Putamen (tissue), 1 donor: ENCODE results near the gene ABCA1.

Source experiments
- DNase-seq: peaks from one replicate; pipeline ENCODE4 v3.0.0-alpha.2; 2016; ENCODE audit warnings: low spot score

Gene ABCA1

DNA sequence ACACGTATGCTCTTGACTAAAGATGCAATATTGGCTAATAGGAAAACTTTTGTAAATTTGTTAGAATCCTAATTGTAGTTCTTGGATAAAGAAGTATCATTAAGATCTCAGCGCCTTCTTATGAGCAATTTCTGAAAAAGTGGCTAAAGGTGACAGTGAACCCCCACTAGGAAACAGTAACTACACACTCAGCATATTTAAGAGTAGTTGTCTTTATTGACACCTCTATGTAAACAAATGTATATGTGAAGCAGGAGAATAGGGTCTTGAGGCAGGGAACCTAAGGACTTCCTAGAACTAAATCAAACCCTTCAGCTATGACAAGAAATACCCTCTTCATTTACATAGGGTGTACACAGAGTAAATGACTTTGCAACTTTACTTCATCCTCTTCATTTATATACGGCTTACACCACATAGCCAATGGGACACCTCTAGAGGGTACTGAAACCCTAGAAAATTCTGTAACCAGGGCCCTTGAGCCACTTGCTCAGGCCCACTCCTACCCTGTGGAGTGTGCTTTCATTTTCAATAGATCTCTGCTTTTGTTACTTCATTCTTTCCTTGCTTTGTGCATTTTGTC, 177.7 kb downstream of the ABCA1 start:
- DNase-seq, result no peak

DNA sequence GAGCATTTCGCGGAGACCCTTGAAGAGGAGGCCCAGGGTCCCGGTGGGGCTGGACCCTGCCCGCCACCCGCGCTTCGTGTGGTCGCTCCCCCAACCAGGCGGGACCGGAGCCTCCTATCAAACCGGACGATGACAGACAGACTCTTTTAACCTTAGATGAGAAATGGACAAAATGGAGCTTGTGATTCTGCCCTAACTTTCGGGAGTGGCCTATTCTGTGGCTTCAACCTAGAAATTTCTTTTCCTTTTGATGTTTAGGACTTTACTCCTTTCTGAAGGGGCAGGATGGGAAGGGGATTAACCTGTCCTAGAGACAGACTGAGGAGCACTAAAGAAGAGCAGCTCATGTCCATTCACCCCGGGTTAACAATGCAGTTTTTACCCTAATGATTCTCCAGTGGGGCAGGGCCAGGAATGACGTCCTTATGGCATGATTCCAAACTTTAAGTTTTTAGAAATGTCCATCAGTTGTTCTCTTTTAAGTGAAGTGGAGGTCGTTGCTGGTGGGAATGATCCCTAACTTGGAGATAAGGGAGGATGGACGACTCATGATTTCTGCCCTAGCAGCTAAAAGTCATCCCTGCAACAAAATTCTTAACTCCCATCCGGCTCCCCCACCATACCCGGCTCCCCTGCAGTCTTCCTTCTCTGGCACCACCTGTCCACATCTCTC, 179.5 kb downstream of the ABCA1 start:
- no peak for DNase-seq

- peak; percentile 85 for DNase-seq
Measured at GRCh38 chr9:104747565-104748358, 180.2 kb downstream of the ABCA1 start, which contains the start of gene NIPSNAP3A. Gene NIPSNAP3A, plus strand, starts transcription at chr9:104747683. Its CDS starts 110 bp downstream, at chr9:104747793.

- peak; percentile 25 for DNase-seq
Measured at GRCh38 chr9:104747245-104747564, 180.8 kb downstream of the ABCA1 start.

DNA sequence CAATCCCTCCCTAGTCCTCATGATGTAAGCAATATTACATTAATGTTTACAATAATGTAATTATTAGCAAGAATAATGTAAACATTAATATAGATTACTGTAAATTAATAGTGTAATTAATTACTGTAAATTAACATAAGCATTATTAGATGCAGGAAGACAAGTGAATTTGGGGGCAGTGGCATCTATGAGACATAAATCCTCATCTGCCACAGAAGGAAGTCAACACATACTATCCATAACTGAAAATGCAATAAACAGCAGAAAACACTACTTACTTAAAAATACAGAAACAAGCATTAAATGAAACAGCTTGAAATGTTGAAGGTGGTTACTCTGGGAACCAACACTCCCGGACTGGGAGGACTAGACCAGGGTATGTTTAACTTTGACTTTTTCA, 181.2 kb downstream of the ABCA1 start:
- DNase-seq, result no peak

GRCh38 chr9:104746285-104746684, 181.7 kb downstream of the ABCA1 start:
- DNase-seq, result no peak

DNA sequence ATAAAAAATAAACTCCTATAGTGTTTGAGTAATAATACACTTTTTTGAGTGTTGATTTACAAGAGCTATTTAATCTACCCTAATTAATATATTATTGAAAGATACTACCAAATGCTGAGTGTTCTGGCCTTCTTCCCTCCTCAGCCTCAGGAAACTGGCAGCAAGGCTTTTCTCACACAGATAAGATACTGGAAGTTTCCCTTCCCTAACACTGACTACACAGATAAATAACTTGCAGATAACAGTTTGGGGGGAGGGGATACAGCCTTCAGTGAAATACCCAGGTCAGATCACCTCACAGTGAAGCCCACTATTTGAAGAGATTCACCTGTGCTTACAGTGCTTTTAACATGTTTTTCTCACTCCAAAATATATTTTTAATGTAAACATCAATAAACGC, 182.1 kb downstream of the ABCA1 start:
- DNase-seq, result no peak

- DNase-seq, result peak; percentile 45
Measured at GRCh38 chr9:104743376-104743985, 184.5 kb downstream of the ABCA1 start.

- DNase-seq, result no peak
Measured at GRCh38 chr9:104740621-104741020, 187.3 kb downstream of the ABCA1 start.

DNA sequence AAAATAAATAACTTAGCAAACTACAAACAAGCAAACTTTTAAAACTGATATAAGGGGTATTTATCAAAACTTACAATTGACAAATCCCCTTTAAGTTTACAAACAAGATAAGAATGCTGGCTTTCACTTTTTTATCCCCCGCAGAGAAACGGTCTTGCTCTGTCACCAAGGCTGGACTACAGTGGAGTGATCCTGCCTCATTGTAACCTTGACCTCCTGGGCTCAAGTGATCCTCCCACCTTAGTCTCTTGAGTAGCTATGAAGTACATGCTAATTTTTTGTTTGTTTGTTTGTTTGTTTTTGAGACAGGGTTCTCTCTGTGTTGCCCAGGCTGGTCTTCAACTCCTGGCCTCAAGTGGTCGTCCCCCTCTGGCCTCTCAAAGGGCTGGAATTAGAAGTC, 189.5 kb downstream of the ABCA1 start:
- DNase-seq, result no peak
